Measurements from ENCODE around the gene ADAMTS16.

ADAMTS16 gene

DNA sequence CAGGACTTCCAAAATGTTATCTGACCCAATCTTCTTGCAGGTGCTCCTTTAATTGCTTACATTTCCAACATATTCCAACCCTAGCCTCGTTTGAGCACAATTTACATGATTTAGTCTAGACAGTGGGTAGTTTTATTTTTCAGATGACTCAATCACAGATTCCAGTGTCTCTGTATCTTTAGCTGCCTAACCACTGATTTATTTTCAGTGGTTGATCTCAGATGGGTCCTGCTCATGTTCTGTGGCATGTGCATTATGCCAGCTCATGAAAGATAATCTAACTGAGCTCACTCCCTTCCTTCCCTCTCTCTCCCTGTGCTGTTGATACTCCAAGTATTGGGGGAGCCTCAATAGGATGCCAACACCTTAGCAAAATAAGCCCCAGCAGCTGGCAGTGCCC is 176.2 kb downstream of the ADAMTS16 start:
- no peaks in the 10 kb centered on the region for H3K27me3 Mint-ChIP-seq

DNA sequence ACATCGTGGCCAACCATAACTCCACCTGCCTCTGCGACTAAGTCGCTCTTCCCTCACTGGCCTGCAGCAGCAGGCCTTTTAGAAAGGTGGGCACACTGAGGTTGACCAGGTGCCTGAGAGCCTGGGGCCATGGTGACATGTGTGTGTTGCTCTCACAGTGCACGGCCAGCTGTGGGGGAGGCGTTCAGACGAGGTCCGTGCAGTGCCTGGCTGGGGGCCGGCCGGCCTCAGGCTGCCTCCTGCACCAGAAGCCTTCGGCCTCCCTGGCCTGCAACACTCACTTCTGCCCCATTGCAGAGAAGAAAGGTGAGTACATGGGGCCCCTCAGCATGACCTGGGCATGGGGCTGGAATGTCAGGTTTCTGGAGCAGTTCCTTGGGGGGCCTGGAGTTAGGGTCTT is 177.8 kb downstream of the ADAMTS16 start:
- intact Hi-C loops (cut with micrococcal nuclease) = no loop called here
- H3K27me3 Mint-ChIP-seq = no peaks in the 10 kb centered on the region
- H3K4me3 Mint-ChIP-seq = no peak overlapping the region
- no peak overlapping the region for H3K27ac Mint-ChIP-seq
- H3K9me3 Mint-ChIP-seq = peaks cover 36% of the 10 kb centered on the region
- no peaks in the 10 kb centered on the region for H3K36me3 Mint-ChIP-seq (ENCODE audit: low read depth)
- no peaks in the 10 kb centered on the region for H3K4me1 Mint-ChIP-seq (ENCODE audit: low read depth)

More for the DNA sequence above, 176.2 kb downstream of the ADAMTS16 start:
- peaks cover 27% of the 10 kb centered on the region for H3K9me3 Mint-ChIP-seq
- intact Hi-C loops (cut with micrococcal nuclease) = no loop called here
- no peak overlapping the region for H3K27ac Mint-ChIP-seq
- H3K36me3 Mint-ChIP-seq (ENCODE audit: low read depth) = no peaks in the 10 kb centered on the region
- no peaks in the 10 kb centered on the region for H3K4me1 Mint-ChIP-seq (ENCODE audit: low read depth)
- no peak overlapping the region for H3K4me3 Mint-ChIP-seq

DNA sequence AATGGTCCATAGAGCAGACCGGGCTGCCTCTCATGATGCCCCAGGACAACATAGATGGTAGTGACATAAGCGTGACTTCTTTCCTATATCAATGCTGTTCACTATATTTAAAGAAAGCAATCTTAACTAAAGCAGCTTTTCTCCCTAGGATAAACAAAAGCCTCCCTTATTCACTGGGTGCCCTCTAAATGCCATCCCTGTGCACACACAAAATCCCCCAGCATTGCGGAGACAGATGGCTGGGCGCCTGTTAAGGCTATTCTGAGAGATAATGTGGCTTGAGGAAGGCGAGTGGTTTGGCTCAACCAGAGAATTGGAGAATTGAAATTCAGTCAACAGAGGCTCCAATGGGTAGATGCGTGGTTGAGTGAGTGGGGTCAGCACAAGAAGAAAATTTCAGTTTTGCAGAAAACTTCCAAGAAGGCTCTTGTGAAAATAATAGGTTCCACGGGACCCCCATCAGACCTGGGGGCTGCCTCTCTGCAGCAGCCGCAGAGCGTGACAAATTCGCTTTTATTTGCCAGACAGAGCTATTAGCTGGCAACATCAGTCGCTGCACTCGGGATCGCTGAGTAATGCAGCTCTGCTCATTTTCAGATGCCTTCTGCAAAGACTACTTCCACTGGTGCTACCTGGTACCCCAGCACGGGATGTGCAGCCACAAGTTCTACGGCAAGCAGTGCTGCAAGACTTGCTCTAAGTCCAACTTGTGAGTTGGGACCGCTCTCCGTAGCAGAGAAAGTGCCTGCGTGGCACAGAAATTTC is 178.5 kb downstream of the ADAMTS16 start:
- Mint-ChIP-seq H3K27me3 (no peaks in the 10 kb centered on the region), H3K4me1 (ENCODE audit: low read depth) (no peaks in the 10 kb centered on the region), H3K9me3 (peaks cover 36% of the 10 kb centered on the region), H3K36me3 (ENCODE audit: low read depth) (no peaks in the 10 kb centered on the region), H3K4me3 (no peak overlapping the region), H3K27ac (no peak overlapping the region)
- intact Hi-C loops (cut with micrococcal nuclease) = no loop called here

DNA sequence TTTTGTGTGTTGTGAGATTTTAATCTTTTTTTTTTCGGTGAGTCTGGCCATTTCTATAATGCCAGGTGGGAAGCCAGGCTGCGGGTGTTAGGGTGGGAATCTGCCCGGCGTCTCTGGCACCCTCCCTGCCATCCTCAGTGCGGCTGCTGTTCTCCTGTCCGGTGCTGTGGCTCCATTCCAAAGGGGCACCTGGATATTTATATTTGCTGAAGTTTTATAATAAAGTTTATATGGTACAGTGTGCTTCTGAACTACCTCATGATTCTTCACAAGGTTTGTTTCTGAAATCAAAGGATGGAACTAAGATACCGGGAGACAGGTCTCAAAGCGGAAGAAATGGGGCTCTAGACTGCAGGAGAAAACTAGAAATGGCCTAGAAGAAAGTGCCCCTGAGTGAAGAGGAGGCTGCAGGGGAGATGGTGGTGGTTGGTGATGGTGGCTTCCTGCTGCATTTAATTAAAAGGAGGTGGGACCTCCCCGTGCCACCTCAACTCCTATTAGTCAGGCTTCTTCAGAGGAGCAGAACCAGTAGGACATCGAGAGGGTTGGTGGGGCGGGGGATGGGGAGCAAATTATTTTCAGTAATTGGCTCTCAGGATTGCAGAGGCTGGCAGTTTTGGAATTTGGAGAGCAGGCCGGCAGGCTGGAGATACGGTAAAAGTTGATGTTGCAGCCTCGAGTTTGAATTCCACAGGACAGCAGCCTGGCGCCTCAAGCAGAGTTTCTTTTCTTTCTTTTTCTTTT is 180.1 kb downstream of the ADAMTS16 start:
- no peaks in the 10 kb centered on the region for H3K27me3 Mint-ChIP-seq
- no peaks in the 10 kb centered on the region for H3K36me3 Mint-ChIP-seq (ENCODE audit: low read depth)
- intact Hi-C loops (cut with micrococcal nuclease) = no loop called here
- H3K9me3 Mint-ChIP-seq = peaks cover 48% of the 10 kb centered on the region
- H3K4me1 Mint-ChIP-seq (ENCODE audit: low read depth) = no peaks in the 10 kb centered on the region
- H3K27ac Mint-ChIP-seq = no peak overlapping the region
- H3K4me3 Mint-ChIP-seq = no peak overlapping the region

DNA sequence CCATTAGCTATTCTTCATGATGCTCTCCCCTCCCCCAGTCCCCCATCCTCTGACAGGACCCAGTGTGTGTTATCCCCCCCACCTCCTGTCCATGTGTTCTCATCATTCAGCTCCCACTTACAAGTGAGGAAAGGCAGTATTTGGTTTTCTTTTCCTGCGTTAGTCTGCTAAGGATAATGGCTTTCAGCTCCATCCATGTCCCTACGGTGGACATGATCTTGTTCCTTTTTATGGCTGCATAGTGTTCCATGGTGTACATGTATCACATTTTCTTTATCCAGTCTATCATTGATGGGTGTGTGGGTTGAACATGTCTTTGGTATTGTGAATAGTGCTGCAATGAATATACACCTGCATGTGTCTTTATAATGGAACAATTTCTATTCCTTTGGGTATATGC is 181.0 kb downstream of the ADAMTS16 start:
- Mint-ChIP-seq H3K27me3 (no peaks in the 10 kb centered on the region), H3K4me3 (no peak overlapping the region), H3K27ac (no peak overlapping the region), H3K9me3 (peaks cover 55% of the 10 kb centered on the region), H3K36me3 (ENCODE audit: low read depth) (no peaks in the 10 kb centered on the region), H3K4me1 (ENCODE audit: low read depth) (no peaks in the 10 kb centered on the region)
- intact Hi-C loops (cut with micrococcal nuclease) = no loop called here

DNA sequence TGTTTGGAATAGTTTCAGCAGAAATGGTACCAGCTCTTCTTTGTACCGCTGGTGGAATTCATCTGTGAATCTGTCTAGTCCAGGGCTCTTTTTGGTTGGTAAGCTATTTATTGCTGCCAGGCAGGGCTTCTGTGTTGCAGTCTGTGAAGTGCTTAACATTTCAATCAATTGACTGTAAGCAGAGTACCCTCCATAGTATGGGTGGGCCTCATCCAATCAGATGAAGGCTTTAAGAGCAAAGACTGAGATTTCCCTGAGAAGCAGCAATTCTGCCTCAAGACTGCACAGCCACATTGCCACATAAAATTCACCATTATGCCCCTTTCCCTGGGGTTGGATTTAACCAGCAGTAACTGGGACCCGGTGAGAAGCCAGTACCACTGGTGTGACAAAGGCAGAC is 183.4 kb downstream of the ADAMTS16 start:
- intact Hi-C loops (cut with micrococcal nuclease) = no loop called here
- no peaks in the 10 kb centered on the region for H3K4me1 Mint-ChIP-seq (ENCODE audit: low read depth)
- H3K27ac Mint-ChIP-seq = no peak overlapping the region
- no peak overlapping the region for H3K4me3 Mint-ChIP-seq
- no peaks in the 10 kb centered on the region for H3K36me3 Mint-ChIP-seq (ENCODE audit: low read depth)
- H3K9me3 Mint-ChIP-seq = peaks cover 63% of the 10 kb centered on the region
- no peaks in the 10 kb centered on the region for H3K27me3 Mint-ChIP-seq

DNA sequence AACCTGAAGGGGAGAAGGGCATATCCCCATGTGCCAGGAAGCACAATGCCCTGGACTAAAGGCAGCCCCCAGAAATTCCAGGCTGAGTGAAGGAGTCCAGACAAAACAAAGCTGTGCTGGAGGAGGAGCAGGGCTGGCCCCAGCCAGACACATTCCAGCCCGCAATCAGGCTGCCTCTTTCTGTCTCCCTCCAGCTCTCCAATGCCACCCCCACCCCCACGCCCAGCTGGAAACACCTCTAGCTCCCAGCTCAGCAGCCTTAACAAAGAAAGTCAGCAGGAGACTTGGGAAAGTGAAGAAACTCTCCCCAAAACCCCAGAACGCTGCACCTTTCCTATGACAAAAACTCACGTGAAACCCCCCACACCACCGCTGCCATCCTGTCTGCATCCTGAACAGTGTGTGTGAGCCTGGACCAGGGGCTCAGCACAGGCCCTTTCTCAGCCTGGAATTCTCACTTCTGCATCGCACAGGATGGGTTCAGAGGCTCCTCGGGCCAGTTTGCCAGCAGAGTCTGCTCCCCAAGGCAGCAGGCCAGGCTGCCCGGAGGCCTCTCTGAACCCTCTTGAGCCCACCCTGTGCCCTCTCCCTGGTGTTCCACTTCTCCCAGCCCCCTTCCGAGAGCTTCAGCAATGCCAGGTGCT is 186.1 kb downstream of the ADAMTS16 start:
- Mint-ChIP-seq H3K27me3 (no peaks in the 10 kb centered on the region), H3K4me1 (ENCODE audit: low read depth) (no peaks in the 10 kb centered on the region), H3K9me3 (peaks cover 57% of the 10 kb centered on the region), H3K4me3 (no peak overlapping the region), H3K27ac (no peak overlapping the region), H3K36me3 (ENCODE audit: low read depth) (no peaks in the 10 kb centered on the region)
- intact Hi-C loops (cut with micrococcal nuclease) = no loop called here

DNA sequence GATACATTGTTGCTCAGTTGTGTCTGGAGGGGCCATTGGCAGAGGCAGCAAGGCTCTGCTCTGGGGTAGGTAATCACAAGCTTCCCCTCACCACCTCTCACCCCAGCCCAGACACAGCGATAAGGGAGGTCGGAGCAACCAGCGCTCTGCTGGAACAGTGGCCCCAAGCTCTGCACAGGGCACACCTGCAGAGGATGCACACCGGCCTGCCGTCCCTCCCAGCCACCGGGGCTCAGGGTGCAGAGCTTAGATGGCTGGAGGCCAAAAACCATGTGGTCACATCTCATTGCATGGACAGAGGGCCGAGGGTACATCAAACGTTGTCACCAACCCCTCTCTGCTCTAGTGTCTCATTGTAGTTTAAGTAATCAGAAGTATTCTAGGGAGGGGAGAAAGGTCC is 187.0 kb downstream of the ADAMTS16 start:
- Mint-ChIP-seq H3K4me1 (ENCODE audit: low read depth) (no peaks in the 10 kb centered on the region), H3K36me3 (ENCODE audit: low read depth) (no peaks in the 10 kb centered on the region), H3K27ac (no peak overlapping the region), H3K4me3 (no peak overlapping the region), H3K27me3 (no peaks in the 10 kb centered on the region), H3K9me3 (peaks cover 50% of the 10 kb centered on the region)
- intact Hi-C loops (cut with micrococcal nuclease) = no loop called here

DNA sequence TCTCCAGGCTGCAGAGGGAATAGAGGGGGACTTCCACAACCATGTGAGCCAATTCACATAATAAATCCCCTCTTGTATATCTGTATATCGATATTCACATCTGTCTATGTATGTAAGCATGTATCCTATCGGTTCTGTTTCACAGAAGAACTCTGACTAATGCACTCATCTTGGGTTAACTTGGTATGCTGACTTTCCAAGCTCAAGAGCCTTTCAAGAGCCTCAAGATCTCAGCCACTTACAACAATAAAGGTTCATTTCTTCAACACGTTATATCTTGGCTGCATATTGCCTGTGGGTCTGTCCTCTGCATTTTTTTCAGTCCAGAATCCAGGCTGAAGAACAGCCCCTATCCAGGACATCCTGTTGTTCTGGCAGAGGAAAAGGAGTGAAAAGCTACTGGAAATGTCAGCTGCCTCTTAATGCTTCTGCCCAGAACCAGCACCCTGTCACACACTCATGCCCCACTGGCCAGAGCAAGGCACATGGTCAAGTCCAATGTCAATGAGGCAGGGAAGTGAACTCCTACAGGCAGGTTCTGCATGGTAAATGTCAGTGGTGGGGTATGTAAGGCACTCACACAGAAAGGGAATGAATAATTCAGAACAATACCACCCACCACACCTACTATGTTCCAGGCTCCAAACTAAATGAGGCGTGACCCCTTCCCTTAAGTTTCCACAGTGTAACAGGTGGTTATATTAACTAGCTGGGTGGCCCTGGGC is 190.8 kb downstream of the ADAMTS16 start:
- Mint-ChIP-seq H3K4me1 (ENCODE audit: low read depth) (no peaks in the 10 kb centered on the region), H3K36me3 (ENCODE audit: low read depth) (no peaks in the 10 kb centered on the region), H3K27me3 (no peaks in the 10 kb centered on the region), H3K9me3 (peaks cover 65% of the 10 kb centered on the region), H3K27ac (no peak overlapping the region), H3K4me3 (no peak overlapping the region)
- intact Hi-C loops (cut with micrococcal nuclease) = no loop called here

DNA sequence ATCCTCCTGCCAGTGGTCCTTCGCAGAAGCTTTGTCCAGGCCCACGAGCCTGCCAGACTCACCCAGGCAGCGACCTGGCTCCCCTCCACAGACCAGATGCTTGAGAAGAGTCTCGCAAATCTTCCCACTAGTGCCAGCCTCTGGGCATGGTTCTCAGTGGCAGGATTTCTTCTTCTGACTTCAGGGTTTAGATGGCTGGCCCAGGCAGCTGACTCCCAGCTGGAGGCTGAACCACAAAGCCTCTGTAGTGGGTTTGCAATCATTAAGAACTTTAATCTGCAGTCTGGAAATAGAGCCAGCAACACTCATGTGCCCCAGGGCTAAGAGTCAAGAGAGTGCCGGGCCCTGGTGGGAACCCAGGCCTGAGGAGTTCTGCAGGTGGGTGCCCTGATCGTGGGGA is 191.7 kb downstream of the ADAMTS16 start:
- H3K4me3 Mint-ChIP-seq = no peak overlapping the region
- no peaks in the 10 kb centered on the region for H3K27me3 Mint-ChIP-seq
- no peak overlapping the region for H3K27ac Mint-ChIP-seq
- intact Hi-C loops (cut with micrococcal nuclease) = no loop called here
- H3K4me1 Mint-ChIP-seq (ENCODE audit: low read depth) = no peaks in the 10 kb centered on the region
- no peaks in the 10 kb centered on the region for H3K36me3 Mint-ChIP-seq (ENCODE audit: low read depth)
- H3K9me3 Mint-ChIP-seq = peaks cover 63% of the 10 kb centered on the region

DNA sequence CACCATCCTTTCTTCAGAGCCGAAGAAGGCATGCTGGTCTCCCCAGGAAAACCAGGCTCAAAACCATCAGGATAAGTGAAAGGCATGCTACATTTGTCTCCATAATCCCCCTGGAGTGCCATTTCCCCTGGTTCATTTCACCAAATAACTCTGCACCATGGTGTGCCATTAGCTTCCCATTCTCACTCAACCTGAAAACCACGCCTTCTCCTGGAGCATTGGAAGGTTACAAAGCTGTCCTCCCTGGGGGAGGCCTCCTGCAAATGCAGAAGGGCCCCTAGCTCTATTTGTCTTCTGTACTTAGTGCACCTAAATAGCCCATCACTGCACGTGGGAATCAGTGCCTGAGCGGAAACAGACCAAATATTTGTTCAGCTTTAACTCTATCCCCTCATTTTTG is 192.2 kb downstream of the ADAMTS16 start:
- no peaks in the 10 kb centered on the region for H3K27me3 Mint-ChIP-seq
- intact Hi-C loops (cut with micrococcal nuclease) = no loop called here
- H3K4me1 Mint-ChIP-seq (ENCODE audit: low read depth) = no peaks in the 10 kb centered on the region
- H3K4me3 Mint-ChIP-seq = no peak overlapping the region
- peaks cover 63% of the 10 kb centered on the region for H3K9me3 Mint-ChIP-seq
- no peaks in the 10 kb centered on the region for H3K36me3 Mint-ChIP-seq (ENCODE audit: low read depth)
- H3K27ac Mint-ChIP-seq = no peak overlapping the region

DNA sequence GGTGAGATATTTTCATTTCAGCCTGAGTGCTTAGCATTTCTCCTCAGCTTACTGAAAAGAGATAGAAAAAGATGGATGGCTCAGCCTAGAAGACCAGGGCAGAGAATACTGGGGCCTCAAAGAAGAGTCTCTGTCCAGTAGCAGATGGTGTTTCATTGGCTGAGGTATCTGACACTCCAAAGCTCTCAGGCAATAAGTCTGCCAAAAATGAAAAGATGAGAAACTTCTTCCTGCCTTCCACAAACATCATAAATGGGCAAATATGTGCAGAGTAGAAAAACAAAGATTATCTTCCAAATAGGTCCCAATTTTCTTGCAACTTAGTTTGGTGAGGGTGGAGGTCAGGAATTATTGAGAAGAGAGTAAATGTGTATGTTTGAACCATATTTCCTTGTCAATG is 195.0 kb downstream of the ADAMTS16 start:
- H3K27me3 Mint-ChIP-seq = no peaks in the 10 kb centered on the region
- H3K4me3 Mint-ChIP-seq = no peak overlapping the region
- intact Hi-C loops (cut with micrococcal nuclease) = no loop called here
- no peak overlapping the region for H3K27ac Mint-ChIP-seq
- no peaks in the 10 kb centered on the region for H3K36me3 Mint-ChIP-seq (ENCODE audit: low read depth)
- H3K4me1 Mint-ChIP-seq (ENCODE audit: low read depth) = no peaks in the 10 kb centered on the region
- peaks cover 49% of the 10 kb centered on the region for H3K9me3 Mint-ChIP-seq

DNA sequence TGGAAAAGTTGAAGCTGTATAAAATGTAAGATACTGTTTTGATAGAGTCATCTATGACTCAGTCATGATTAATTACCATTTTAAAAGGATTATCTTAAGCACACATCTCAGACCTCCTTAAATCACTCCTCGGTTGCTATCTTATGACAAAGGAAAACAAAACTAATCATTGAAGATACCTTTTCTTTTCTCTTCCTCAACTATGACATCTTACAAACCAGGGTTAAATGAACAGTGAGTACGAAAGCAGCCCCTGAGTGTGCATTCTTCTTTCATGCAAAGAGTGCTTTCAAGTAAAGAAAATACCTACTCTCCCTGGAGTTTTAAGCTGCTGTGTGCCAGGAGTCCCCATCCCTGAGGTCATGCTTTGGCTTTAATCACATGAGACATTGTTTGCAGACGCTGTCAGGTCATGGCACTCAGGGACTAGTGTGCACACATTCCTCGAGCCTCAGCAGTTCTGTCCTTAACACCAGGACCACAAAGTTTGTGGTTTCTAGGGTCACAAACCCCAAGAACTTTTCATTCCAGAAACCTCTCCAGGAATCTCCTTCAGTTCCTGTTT is 195.7 kb downstream of the ADAMTS16 start:
- Mint-ChIP-seq H3K27me3 (no peaks in the 10 kb centered on the region), H3K4me3 (no peak overlapping the region), H3K27ac (no peak overlapping the region), H3K9me3 (peaks cover 56% of the 10 kb centered on the region), H3K36me3 (ENCODE audit: low read depth) (no peaks in the 10 kb centered on the region), H3K4me1 (ENCODE audit: low read depth) (no peaks in the 10 kb centered on the region)
- intact Hi-C loops (cut with micrococcal nuclease) = no loop called here

DNA sequence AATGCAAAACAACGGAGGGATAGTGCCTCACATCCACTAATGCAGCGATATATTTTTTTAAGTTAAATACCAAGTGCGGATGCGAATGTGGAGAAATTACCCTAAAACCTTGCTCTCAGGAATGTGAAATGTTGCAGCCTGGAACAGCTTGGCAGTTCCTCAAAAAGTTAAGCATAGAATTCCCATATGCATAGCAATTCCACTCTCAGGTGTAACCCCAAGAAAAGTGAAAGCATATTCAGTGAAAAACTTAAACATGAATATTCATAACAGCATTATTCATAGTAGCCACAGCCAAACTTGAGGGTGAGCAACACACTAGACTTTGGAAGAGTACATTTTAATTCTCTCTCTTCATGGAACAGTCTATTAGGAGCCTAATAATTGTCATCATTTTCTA is 199.1 kb downstream of the ADAMTS16 start:
- H3K36me3 Mint-ChIP-seq (ENCODE audit: low read depth) = no peaks in the 10 kb centered on the region
- no peak overlapping the region for H3K4me3 Mint-ChIP-seq
- intact Hi-C loops (cut with micrococcal nuclease) = no loop called here

More for the DNA sequence above, 199.1 kb downstream of the ADAMTS16 start:
- H3K4me1 Mint-ChIP-seq (ENCODE audit: low read depth) = no peaks in the 10 kb centered on the region
- H3K27me3 Mint-ChIP-seq = no peaks in the 10 kb centered on the region
- peaks cover 44% of the 10 kb centered on the region for H3K9me3 Mint-ChIP-seq
- no peak overlapping the region for H3K27ac Mint-ChIP-seq

All from dendritic cell treated with granulocyte-macrophage colony-stimulating factor and Interleukin-4, amounts not matched to agents 40 ng/mL and 50 ng/mL, for 4 days (primary cell).